ENCODE data around the gene ZFC3H1. TPM values are rescaled to one million over a fixed set of nuclear protein-coding genes. Genes with fewer than 3 reads are reported as not detected.

Gene ZFC3H1
- total and polyA plus RNA-seq, 8 donors = 4.9 to 574 (median 112) TPM

- Histone ChIP-seq H3K9me3 (no peaks in the 10 kb centered on the region), H3K4me3 (no peak overlapping the region), H3K27me3 (peaks cover 0 to 14% (median 0%) of the 10 kb centered on the region in 3 donors), H3K4me1 (no peaks in the 10 kb centered on the region), H3K27ac (no peak overlapping the region), H3K36me3 (no peaks in the 10 kb centered on the region)
- intact Hi-C loops (cut with DNase I; ENCODE audit: low total_unique reads) = no loop called here
- TF ChIP-seq POLR2AphosphoS5 (IDR thresholded peaks at IDR 0.05) (no peak), POLR2A (IDR thresholded peaks at IDR 0.05) (no peak), EP300 (IDR thresholded peaks at IDR 0.05) (no peak)
- TF ChIP-seq, protein P1, sequence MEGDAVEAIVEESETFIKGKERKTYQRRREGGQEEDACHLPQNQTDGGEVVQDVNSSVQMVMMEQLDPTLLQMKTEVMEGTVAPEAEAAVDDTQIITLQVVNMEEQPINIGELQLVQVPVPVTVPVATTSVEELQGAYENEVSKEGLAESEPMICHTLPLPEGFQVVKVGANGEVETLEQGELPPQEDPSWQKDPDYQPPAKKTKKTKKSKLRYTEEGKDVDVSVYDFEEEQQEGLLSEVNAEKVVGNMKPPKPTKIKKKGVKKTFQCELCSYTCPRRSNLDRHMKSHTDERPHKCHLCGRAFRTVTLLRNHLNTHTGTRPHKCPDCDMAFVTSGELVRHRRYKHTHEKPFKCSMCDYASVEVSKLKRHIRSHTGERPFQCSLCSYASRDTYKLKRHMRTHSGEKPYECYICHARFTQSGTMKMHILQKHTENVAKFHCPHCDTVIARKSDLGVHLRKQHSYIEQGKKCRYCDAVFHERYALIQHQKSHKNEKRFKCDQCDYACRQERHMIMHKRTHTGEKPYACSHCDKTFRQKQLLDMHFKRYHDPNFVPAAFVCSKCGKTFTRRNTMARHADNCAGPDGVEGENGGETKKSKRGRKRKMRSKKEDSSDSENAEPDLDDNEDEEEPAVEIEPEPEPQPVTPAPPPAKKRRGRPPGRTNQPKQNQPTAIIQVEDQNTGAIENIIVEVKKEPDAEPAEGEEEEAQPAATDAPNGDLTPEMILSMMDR (IDR thresholded peaks at IDR 0.05) = no peak
- DNase-seq = no peak
- WGBS, 5 donors = 60 to 94% (median 85%) methylated on average over 2 of the region's 2 CpGs
These were observed 76.6 kb downstream of the ZFC3H1 start for GRCh38 chr12:71587012-71587411.

DNA sequence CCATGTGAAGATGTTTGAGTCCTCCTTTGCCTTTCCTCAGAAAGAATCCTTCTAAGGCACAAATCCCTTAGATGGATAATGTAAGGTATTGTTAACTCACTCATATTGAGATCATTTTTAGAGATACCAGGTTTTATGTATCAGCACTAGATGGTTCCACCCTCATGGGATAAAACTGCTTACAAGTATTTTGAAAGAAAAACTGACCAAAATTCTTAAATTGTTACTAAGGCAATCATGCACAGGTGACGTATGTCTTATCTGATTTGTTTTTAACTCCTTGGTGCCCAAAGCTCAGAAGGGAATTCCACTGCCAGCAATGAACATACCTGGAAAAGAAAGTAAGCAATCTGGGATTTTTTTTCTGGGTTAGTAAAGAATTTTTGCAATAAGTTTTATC, 78.4 kb downstream of the ZFC3H1 start:
- no peak for DNase-seq
- WGBS, 5 donors = 26 to 45% (median 39%) methylated on average over 1 of the region's 1 CpG

DNA sequence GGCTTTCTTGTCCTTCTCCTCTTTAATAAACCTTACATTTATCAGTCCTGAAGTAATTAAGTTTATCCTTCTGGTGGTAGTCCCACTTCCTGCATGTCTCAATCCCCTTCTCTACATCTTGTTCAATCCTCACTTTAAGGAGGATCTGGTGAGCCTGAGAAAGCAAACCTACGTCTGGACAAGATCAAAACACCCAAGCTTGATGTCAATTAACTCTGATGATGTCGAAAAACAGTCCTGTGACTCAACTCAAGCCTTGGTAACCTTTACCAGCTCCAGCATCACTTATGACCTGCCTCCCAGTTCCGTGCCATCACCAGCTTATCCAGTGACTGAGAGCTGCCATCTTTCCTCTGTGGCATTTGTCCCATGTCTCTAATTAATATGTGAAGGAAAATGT, 79.3 kb downstream of the ZFC3H1 start:
- Histone ChIP-seq H3K36me3 (no peaks in the 10 kb centered on the region), H3K9me3 (no peaks in the 10 kb centered on the region)
- 82 to 90% (median 85%) methylated on average over 3 of the region's 3 CpGs for WGBS, 5 donors

More for the DNA sequence above, 78.4 kb downstream of the ZFC3H1 start:
- intact Hi-C loops (cut with DNase I; ENCODE audit: low total_unique reads) = no loop called here
- TF ChIP-seq POLR2AphosphoS5 (IDR thresholded peaks at IDR 0.05) = no peak
- no peak for TF ChIP-seq EP300 (IDR thresholded peaks at IDR 0.05)
- TF ChIP-seq, protein P1 (IDR thresholded peaks at IDR 0.05) = no peak
- TF ChIP-seq POLR2A (IDR thresholded peaks at IDR 0.05) = no peak
- H3K9me3 ChIP-seq = no peaks in the 10 kb centered on the region
- H3K4me1 ChIP-seq = no peaks in the 10 kb centered on the region
- no peak overlapping the region for H3K4me3 ChIP-seq
- no peaks in the 10 kb centered on the region for H3K36me3 ChIP-seq
- no peak overlapping the region for H3K27ac ChIP-seq
- H3K27me3 ChIP-seq = no peaks in the 10 kb centered on the region

GRCh38 chr12:71582925-71583324, 80.7 kb downstream of the ZFC3H1 start:
- no peaks in the 10 kb centered on the region for H3K27me3 ChIP-seq
- no peak for DNase-seq
- no peak overlapping the region for H3K27ac ChIP-seq
- no peaks in the 10 kb centered on the region for H3K4me1 ChIP-seq
- TF ChIP-seq, protein P1 (IDR thresholded peaks at IDR 0.05) = no peak
- intact Hi-C loops (cut with DNase I; ENCODE audit: low total_unique reads) = no loop called here
- 91 to 96% (median 92%) methylated on average over 2 of the region's 2 CpGs for WGBS, 5 donors
- no peaks in the 10 kb centered on the region for H3K9me3 ChIP-seq
- H3K36me3 ChIP-seq = no peaks in the 10 kb centered on the region
- H3K4me3 ChIP-seq = no peak overlapping the region

More for the DNA sequence above, 79.3 kb downstream of the ZFC3H1 start:
- no peak overlapping the region for H3K4me3 ChIP-seq
- H3K27ac ChIP-seq = no peak overlapping the region
- TF ChIP-seq POLR2AphosphoS5 (IDR thresholded peaks at IDR 0.05) = no peak
- TF ChIP-seq, protein P1 (IDR thresholded peaks at IDR 0.05) = no peak
- TF ChIP-seq POLR2A (IDR thresholded peaks at IDR 0.05) = no peak
- TF ChIP-seq EP300 (IDR thresholded peaks at IDR 0.05) = no peak
- no peaks in the 10 kb centered on the region for H3K4me1 ChIP-seq
- H3K27me3 ChIP-seq = no peaks in the 10 kb centered on the region
- intact Hi-C loops (cut with DNase I; ENCODE audit: low total_unique reads) = no loop called here
- DNase-seq = no peak

All from stomach (tissue), 9 donors.